ENCODE data around the gene KHDRBS2. TPM values are rescaled to one million over a fixed set of nuclear protein-coding genes. Genes with fewer than 3 reads are reported as not detected.

KHDRBS2 gene
- total and polyA plus RNA-seq, 2 of the 4 experiments (the other 2 are of a cell fraction) = not detected

GRCh38 chr6:62043084-62043483 lies 242.9 kb downstream of the KHDRBS2 start:
- intact Hi-C loops (cut with micrococcal nuclease) (no loop called here), in situ Hi-C loops (cut with MboI; ENCODE audit: low sequenced_read_pairs) (no loop called here), dilution Hi-C loops (cut with HindIII; ENCODE audit: low sequenced_read_pairs, unreplicated experiment) (no loop called here)
- H3K4me2 ChIP-seq (ENCODE audit: low read depth, low read length) = no peak overlapping the region
- no peaks in the 10 kb centered on the region for H3K79me1 ChIP-seq (ENCODE audit: low read depth in 1 of 2, low read length in 2 of 2)
- H3K23ac ChIP-seq (ENCODE audit: low read depth, low read length) = no peak overlapping the region
- H2BK20ac ChIP-seq (ENCODE audit: low read depth, low read length) = no peak overlapping the region
- no peaks in the 10 kb centered on the region for H3K4me1 ChIP-seq (ENCODE audit: control insufficient read depth, insufficient read depth, low read length)
- no peak overlapping the region for H2BK5ac ChIP-seq (ENCODE audit: low read depth, low read length, poor library complexity, severe bottlenecking)
- H3K9me1 ChIP-seq (ENCODE audit: insufficient read depth, low read length) = no peaks in the 10 kb centered on the region
- H4K91ac ChIP-seq (ENCODE audit: insufficient read depth, low read depth, low read length) = no peak overlapping the region
- H2AK5ac ChIP-seq (ENCODE audit: low read depth, low read length) = no peak overlapping the region
- no peaks in the 10 kb centered on the region for H3K36me3 ChIP-seq (ENCODE audit: control insufficient read depth, insufficient read depth, low read length)
- H2AK9ac ChIP-seq (replicated peaks; ENCODE audit: low read depth, low read length, poor library complexity) = no peak overlapping the region
- no peaks in the 10 kb centered on the region for H4K20me1 ChIP-seq (ENCODE audit: insufficient read depth, low read length)
- H3K14ac ChIP-seq (replicated peaks; ENCODE audit: low read depth, low read length) = no peak overlapping the region
- ATAC-seq (ENCODE audit: low read depth) (no peak), DNase-seq (no peak)
- no peak for TF ChIP-seq MAZ (IDR thresholded peaks at IDR 0.05; ENCODE audit: borderline replicate concordance, low read depth, low read length)
- no peak for TF ChIP-seq SMC3 (IDR thresholded peaks at IDR 0.05; ENCODE audit: low read depth, low read length)
- TF ChIP-seq POLR2A (IDR thresholded peaks at IDR 0.05; ENCODE audit: low read depth, low read length) = no peak
- no peak for TF ChIP-seq CEBPB (IDR thresholded peaks at IDR 0.05; ENCODE audit: low read depth, low read length)
- no peak for TF ChIP-seq FOS (IDR thresholded peaks at IDR 0.05; ENCODE audit: low read depth, low read length)
- TF ChIP-seq, protein P1, sequence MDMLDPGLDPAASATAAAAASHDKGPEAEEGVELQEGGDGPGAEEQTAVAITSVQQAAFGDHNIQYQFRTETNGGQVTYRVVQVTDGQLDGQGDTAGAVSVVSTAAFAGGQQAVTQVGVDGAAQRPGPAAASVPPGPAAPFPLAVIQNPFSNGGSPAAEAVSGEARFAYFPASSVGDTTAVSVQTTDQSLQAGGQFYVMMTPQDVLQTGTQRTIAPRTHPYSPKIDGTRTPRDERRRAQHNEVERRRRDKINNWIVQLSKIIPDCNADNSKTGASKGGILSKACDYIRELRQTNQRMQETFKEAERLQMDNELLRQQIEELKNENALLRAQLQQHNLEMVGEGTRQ (IDR thresholded peaks at IDR 0.05; ENCODE audit: low read depth, low read length) = no peak
- no peak for TF ChIP-seq RAD21 (IDR thresholded peaks at IDR 0.05; ENCODE audit: low read length)
- no peak for TF ChIP-seq NFE2L2 (IDR thresholded peaks at IDR 0.05; ENCODE audit: low read depth, low read length)
- TF ChIP-seq MXI1 (IDR thresholded peaks at IDR 0.05; ENCODE audit: borderline replicate concordance, low read depth, low read length) = no peak
- TF ChIP-seq BHLHE40 (IDR thresholded peaks at IDR 0.05; ENCODE audit: low read depth, low read length) = no peak
- TF ChIP-seq, protein P2, sequence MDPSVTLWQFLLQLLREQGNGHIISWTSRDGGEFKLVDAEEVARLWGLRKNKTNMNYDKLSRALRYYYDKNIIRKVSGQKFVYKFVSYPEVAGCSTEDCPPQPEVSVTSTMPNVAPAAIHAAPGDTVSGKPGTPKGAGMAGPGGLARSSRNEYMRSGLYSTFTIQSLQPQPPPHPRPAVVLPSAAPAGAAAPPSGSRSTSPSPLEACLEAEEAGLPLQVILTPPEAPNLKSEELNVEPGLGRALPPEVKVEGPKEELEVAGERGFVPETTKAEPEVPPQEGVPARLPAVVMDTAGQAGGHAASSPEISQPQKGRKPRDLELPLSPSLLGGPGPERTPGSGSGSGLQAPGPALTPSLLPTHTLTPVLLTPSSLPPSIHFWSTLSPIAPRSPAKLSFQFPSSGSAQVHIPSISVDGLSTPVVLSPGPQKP (IDR thresholded peaks at IDR 0.05; ENCODE audit: borderline replicate concordance, low read depth, low read length) = no peak
- no peak for TF ChIP-seq RFX5 (IDR thresholded peaks at IDR 0.05; ENCODE audit: low read depth, low read length)
- TF ChIP-seq CHD1 (IDR thresholded peaks at IDR 0.05; ENCODE audit: low read depth, low read length) = no peak
- no peak for TF ChIP-seq RCOR1 (IDR thresholded peaks at IDR 0.05; ENCODE audit: insufficient replicate concordance, low read length)
- H2BK15ac ChIP-seq (ENCODE audit: low read depth, low read length) = no peak overlapping the region
- H3K9me3 ChIP-seq (ENCODE audit: control insufficient read depth, insufficient read depth, low read length) = no peaks in the 10 kb centered on the region
- H3K4ac ChIP-seq (ENCODE audit: low read depth, low read length) = no peak overlapping the region
- ChIA-PET CTCF (no interaction called here), POLR2A (ENCODE audit: unreplicated experiment) (no interaction called here)
- H3K56ac ChIP-seq (ENCODE audit: extremely low read depth, insufficient read depth, low read length) = no peak overlapping the region
- H2BK120ac ChIP-seq (ENCODE audit: low read depth, low read length) = no peak overlapping the region
- no peak overlapping the region for H4K8ac ChIP-seq (ENCODE audit: low read depth in 2 of 2, low read length in 2 of 2)
- no peak overlapping the region for H3K27ac ChIP-seq (ENCODE audit: insufficient read depth, low read length)
- H3K4me3 ChIP-seq (ENCODE audit: insufficient read depth, low read depth, low read length) = no peak overlapping the region
- no peaks in the 10 kb centered on the region for H3K27me3 ChIP-seq (ENCODE audit: control insufficient read depth, insufficient read depth, low read length)
- no peak overlapping the region for H3K9ac ChIP-seq (ENCODE audit: low read depth, low read length)
- no peak overlapping the region for H2AFZ ChIP-seq (replicated peaks; ENCODE audit: low read length, poor library complexity)
- no TSS peak for BruUV-seq (replicated peaks)
- no peak overlapping the region for H4K5ac ChIP-seq (ENCODE audit: low read depth, low read length)
- H3K18ac ChIP-seq (ENCODE audit: low read depth, low read length) = no peak overlapping the region

Data from IMR-90 (cell line).